Fibroblast of lung (primary cell): Measurements from ENCODE around the gene ZNF543. TPM values are rescaled to one million over a fixed set of nuclear protein-coding genes. Genes with fewer than 3 reads are reported as not detected.

ENCODE experiments used
- DNase-seq, 2 donors: peaks; one replicate each; pipeline versions ENCODE4 v3.0.0 to v3.0.0-alpha.2; 2010; ENCODE audit warnings: low read depth in 2 of 2
- H2AFZ ChIP-seq: 2 replicates; pipeline ENCODE4 v1.5.1; 2012; ENCODE audit warnings: low read length, control low read depth, inconsistent platforms
- H3K27ac ChIP-seq: 2 replicates; pipeline ENCODE4 v1.5.1; 2011; ENCODE audit warnings: low read length, control low read depth; ENCODE audit not compliant: insufficient read depth
- H3K27me3 ChIP-seq: 2 replicates; pipeline ENCODE4 v1.5.1; 2011; ENCODE audit warnings: mild to moderate bottlenecking, low read length; ENCODE audit not compliant: control insufficient read depth, insufficient read depth
- H3K36me3 ChIP-seq: 2 replicates; pipeline ENCODE4 v1.5.1; 2011; ENCODE audit warnings: low read length; ENCODE audit not compliant: control insufficient read depth, insufficient read depth
- H3K4me1 ChIP-seq: 2 replicates; pipeline ENCODE4 v1.5.1; 2011; ENCODE audit warnings: low read length; ENCODE audit not compliant: control insufficient read depth, insufficient read depth; ENCODE audit errors: extremely low read depth
- H3K4me2 ChIP-seq: 2 replicates; pipeline ENCODE4 v1.5.1; 2011; ENCODE audit warnings: low read length, control low read depth; ENCODE audit not compliant: insufficient read depth; ENCODE audit errors: extremely low read depth
- H3K4me3 ChIP-seq, 4 experiments: fragments of 200-600 bp in 1 of 4; sonication (generic) in 1 of 4; replicated peaks in 1 of 4; 2 replicates each; pipeline ENCODE4 v1.5.1; 2011 to 2016; ENCODE audit warnings: low read length in 4 of 4, low read depth in 3 of 4, mild to moderate bottlenecking in 3 of 4, control low read depth in 2 of 4, inconsistent platforms in 1 of 4, mixed read lengths in 1 of 4; ENCODE audit not compliant: insufficient read depth in 1 of 4; ENCODE audit errors: control extremely low read depth in 1 of 4
- H3K79me2 ChIP-seq: 2 replicates; pipeline ENCODE4 v1.5.1; 2012; ENCODE audit warnings: mild to moderate bottlenecking, low read length, inconsistent platforms; ENCODE audit not compliant: control insufficient read depth, insufficient read depth
- H3K9ac ChIP-seq: 2 replicates; pipeline ENCODE4 v1.5.1; 2011; ENCODE audit warnings: mild to moderate bottlenecking, low read length, control low read depth; ENCODE audit not compliant: insufficient read depth
- H3K9me3 ChIP-seq: 2 replicates; pipeline ENCODE4 v1.5.1; 2012; ENCODE audit warnings: low read depth, low read length; ENCODE audit not compliant: control insufficient read depth, insufficient read depth
- H4K20me1 ChIP-seq: 2 replicates; pipeline ENCODE4 v1.5.1; 2011; ENCODE audit warnings: low read length; ENCODE audit not compliant: control insufficient read depth, insufficient read depth; ENCODE audit errors: extremely low read depth
- EZH2 ChIP-seq: IDR thresholded peaks from 2 replicates; pipeline ENCODE4 v1.5.1; 2012; ENCODE audit warnings: low read length, control low read depth, mild to moderate bottlenecking; ENCODE audit errors: missing control alignments
- polyA plus RNA-seq, 2 donors: library from polyadenylated mRNA; depleted of rRNA in 1 of 2; stranded (reverse) in 1 of 2; unstranded in 1 of 2; fragments of >200 nt; gene quantifications; 2 replicates each; pipeline ENCODE4 v1.2.1, GENCODE V29; 2011 to 2012; ENCODE audit warnings: missing spikeins in 1 of 2
- total RNA-seq: library from RNA; depleted of rRNA; stranded (reverse); fragments of >200 nt; gene quantifications from 2 replicates; pipeline ENCODE4 v1.2.1, GENCODE V29; 2014
- TF ChIP-seq, protein P1 (sequence below), 2 donors: IDR thresholded peaks in 1 of 2; conservative IDR thresholded peaks in 1 of 2; 1 replicate in 1 of 2; 2 replicates in 1 of 2; pipeline ENCODE4 v1.5.1; 2011 to 2012; ENCODE audit warnings: low read length in 2 of 2, control low read depth in 1 of 2, inconsistent platforms in 1 of 2, low read depth in 1 of 2, mild to moderate bottlenecking in 1 of 2

ZNF543 gene
- total and polyA plus RNA-seq, 2 donors (not counting 1 experiment from before 2014, with no cell fraction given): 2.8 to 12.9 TPM

DNA sequence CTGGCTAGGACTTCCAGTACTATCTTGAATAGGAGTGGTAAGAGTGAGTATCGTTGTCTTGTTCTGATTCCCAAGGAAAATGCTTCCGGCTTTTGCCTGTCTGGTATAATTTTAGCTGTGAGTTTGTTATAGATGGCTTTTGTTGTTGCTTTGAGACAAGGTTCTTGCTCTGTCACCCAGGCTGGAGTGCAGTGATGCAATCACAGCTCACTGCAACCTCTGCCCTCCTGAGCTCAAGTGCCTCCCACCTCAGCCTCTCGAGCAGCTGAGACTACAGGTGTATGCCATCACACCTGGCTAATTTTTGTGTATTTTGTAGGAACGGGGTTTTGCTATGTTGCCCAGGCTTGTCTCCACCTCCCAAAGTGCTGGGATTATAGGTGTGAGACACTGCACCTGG is 6.1 kb upstream of the ZNF543 start:
- Histone ChIP-seq H3K27ac (no peak overlapping the region), H3K4me2 (no peak overlapping the region), H3K27me3 (peaks cover 6% of the 10 kb centered on the region), H3K4me1 (no peaks in the 10 kb centered on the region), H3K9ac (no peak overlapping the region), H3K36me3 (no peaks in the 10 kb centered on the region), H3K4me3 (no peak overlapping the region), H3K79me2 (no peaks in the 10 kb centered on the region), H4K20me1 (no peaks in the 10 kb centered on the region), H3K9me3 (no peaks in the 10 kb centered on the region), H2AFZ (no peak overlapping the region)
- no peak for TF ChIP-seq EZH2
- TF ChIP-seq, protein P1, sequence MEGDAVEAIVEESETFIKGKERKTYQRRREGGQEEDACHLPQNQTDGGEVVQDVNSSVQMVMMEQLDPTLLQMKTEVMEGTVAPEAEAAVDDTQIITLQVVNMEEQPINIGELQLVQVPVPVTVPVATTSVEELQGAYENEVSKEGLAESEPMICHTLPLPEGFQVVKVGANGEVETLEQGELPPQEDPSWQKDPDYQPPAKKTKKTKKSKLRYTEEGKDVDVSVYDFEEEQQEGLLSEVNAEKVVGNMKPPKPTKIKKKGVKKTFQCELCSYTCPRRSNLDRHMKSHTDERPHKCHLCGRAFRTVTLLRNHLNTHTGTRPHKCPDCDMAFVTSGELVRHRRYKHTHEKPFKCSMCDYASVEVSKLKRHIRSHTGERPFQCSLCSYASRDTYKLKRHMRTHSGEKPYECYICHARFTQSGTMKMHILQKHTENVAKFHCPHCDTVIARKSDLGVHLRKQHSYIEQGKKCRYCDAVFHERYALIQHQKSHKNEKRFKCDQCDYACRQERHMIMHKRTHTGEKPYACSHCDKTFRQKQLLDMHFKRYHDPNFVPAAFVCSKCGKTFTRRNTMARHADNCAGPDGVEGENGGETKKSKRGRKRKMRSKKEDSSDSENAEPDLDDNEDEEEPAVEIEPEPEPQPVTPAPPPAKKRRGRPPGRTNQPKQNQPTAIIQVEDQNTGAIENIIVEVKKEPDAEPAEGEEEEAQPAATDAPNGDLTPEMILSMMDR (conservative IDR thresholded peaks at IDR 0.05 in 1 of 2, IDR thresholded peaks at IDR 0.05 in 1 of 2; ENCODE audit: low read depth in 1 of 2, low read length in 2 of 2): no peak
- DNase-seq: no peak

DNA sequence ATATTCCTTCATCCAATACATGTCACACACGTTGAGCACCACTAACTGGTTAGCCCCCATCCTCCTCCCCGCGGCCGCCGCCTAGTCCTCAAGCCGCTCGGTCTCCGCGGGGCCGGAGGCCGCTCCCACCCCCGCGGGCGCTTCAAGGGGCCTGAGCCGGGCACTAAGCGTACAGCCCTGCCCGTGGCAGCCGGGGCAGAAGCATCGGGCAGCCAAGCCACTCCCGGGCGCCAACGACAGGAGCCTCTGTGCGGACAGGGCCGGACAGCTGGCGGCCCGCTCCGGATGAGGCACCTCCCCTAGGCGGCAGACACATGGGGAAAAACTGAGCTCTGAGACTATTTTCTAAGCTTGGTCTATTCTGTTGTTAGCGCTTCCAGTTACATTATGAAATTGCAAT is 2.8 kb upstream of the ZNF543 start:
- Histone ChIP-seq H3K9me3 (no peaks in the 10 kb centered on the region), H2AFZ (peak overlapping the region; percentile 39), H4K20me1 (no peaks in the 10 kb centered on the region), H3K27me3 (peaks cover 6% of the 10 kb centered on the region), H3K36me3 (no peaks in the 10 kb centered on the region), H3K4me2 (peak overlapping the region; percentile 54), H3K4me3 (peak overlapping the region in 1 of 4 experiments; percentile 42), H3K4me1 (no peaks in the 10 kb centered on the region), H3K27ac (no peak overlapping the region), H3K79me2 (peaks cover 20% of the 10 kb centered on the region), H3K9ac (no peak overlapping the region)
- DNase-seq: no peak
- TF ChIP-seq EZH2: peak; percentile 36
- TF ChIP-seq, protein P1 (conservative IDR thresholded peaks at IDR 0.05 in 1 of 2, IDR thresholded peaks at IDR 0.05 in 1 of 2; ENCODE audit: low read depth in 1 of 2, low read length in 2 of 2): no peak

DNA sequence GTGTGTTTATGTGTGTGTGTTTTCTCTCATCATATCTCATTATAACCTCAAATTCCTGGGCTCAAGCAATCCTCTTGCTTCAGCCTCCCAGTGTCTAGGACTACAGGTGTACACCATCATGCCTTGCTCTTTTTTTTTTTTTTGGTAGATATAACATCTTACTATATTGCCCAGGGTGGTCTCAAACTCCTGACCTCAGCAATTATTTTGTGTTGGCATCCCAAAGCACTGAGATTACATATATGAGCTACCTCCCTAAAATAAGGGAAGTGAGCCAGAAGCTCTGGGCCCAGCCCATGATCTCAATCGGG is 448 bp upstream of the ZNF543 start:
- Histone ChIP-seq H3K27ac (peak overlapping the region; percentile 83), H3K4me1 (no peaks in the 10 kb centered on the region), H3K79me2 (peaks cover 28% of the 10 kb centered on the region), H3K9me3 (no peaks in the 10 kb centered on the region), H4K20me1 (no peaks in the 10 kb centered on the region), H3K4me3 (peak overlapping the region; percentile 68 to 96 (median 95)), H2AFZ (peak overlapping the region; percentile 92), H3K9ac (peak overlapping the region; percentile 96), H3K27me3 (peaks cover 2% of the 10 kb centered on the region), H3K36me3 (peaks cover 3% of the 10 kb centered on the region), H3K4me2 (peak overlapping the region; percentile 81)
- TF ChIP-seq EZH2: no peak
- TF ChIP-seq, protein P1 (conservative IDR thresholded peaks at IDR 0.05 in 1 of 2, IDR thresholded peaks at IDR 0.05 in 1 of 2; ENCODE audit: low read depth in 1 of 2, low read length in 2 of 2): no peak
- no peak for DNase-seq
